Osteocyte (in vitro differentiated cells): ENCODE data around the gene LAYN. TPM values are rescaled to one million over a fixed set of nuclear protein-coding genes. Genes with fewer than 3 reads are reported as not detected.

Experiments used
- DNase-seq: peaks from one replicate; pipeline ENCODE4 v3.0.0; 2021; ENCODE audit warnings: mixed read lengths; ENCODE audit not compliant: unreplicated experiment; ENCODE audit errors: extremely low spot score
- H3K27ac Mint-ChIP-seq: one replicate; pipeline ENCODE4 v1.8.0; 2021; ENCODE audit warnings: mild to moderate bottlenecking, mixed read lengths; ENCODE audit not compliant: unreplicated experiment
- H3K27me3 Mint-ChIP-seq: one replicate; pipeline ENCODE4 v1.8.0; 2021; ENCODE audit warnings: mixed read lengths; ENCODE audit not compliant: unreplicated experiment
- H3K36me3 Mint-ChIP-seq: one replicate; pipeline ENCODE4 v1.8.0; 2021; ENCODE audit warnings: mixed read lengths; ENCODE audit not compliant: unreplicated experiment
- H3K4me1 Mint-ChIP-seq: one replicate; pipeline ENCODE4 v1.8.0; 2021; ENCODE audit warnings: mixed read lengths; ENCODE audit not compliant: unreplicated experiment
- H3K4me3 Mint-ChIP-seq: one replicate; pipeline ENCODE4 v1.8.0; 2021; ENCODE audit warnings: mild to moderate bottlenecking, moderate library complexity, mixed read lengths; ENCODE audit not compliant: unreplicated experiment
- H3K9me3 Mint-ChIP-seq: one replicate; pipeline ENCODE4 v1.8.0; 2021; ENCODE audit warnings: mixed read lengths; ENCODE audit not compliant: unreplicated experiment
- CTCF ChIP-seq: fragments of 200-600 bp; sonication (generic); IDR thresholded peaks from 2 replicates; pipeline ENCODE4 v1.5.0; 2021; ENCODE audit warnings: antibody characterized with exemption, mild to moderate bottlenecking, moderate library complexity
- long read RNA-seq: library from polyadenylated mRNA; unstranded; transcript quantifications from one replicate; pipeline ENCODE4 v2.0.0, GENCODE V29; 2021
- total RNA-seq: library from RNA; stranded (reverse); gene quantifications from 2 replicates; pipeline ENCODE4 v1.2.1, GENCODE V29; 2021

LAYN gene
- 12.8 and 13.0 TPM in 2 replicates for total RNA-seq
- long read RNA-seq, transcript LAYN-209 (7 exons, 1,703 nt): minor isoform, 6 of 78 reads
- long read RNA-seq, transcript LAYN-201 (7 exons, 2,066 nt): major isoform, 63 of 78 reads
- long read RNA-seq, partial matches to known transcripts: 6 of 78 reads
- long read RNA-seq, other reads (novel, unspliced or antisense): 2 of 78 reads

- peak within 1 kb of the TSS; percentile 89 for H3K27ac Mint-ChIP-seq
- no peaks in the 10 kb centered on the region for H3K9me3 Mint-ChIP-seq
- peak; percentile 85 for DNase-seq
- H3K4me3 Mint-ChIP-seq: peak within 1 kb of the TSS; percentile 84
- H3K4me1 Mint-ChIP-seq: peaks cover 16% of the 10 kb centered on the region
- H3K27me3 Mint-ChIP-seq: no peaks in the 10 kb centered on the region
- no peaks in the 10 kb centered on the region for H3K36me3 Mint-ChIP-seq
- TF ChIP-seq CTCF: no peak
Observed at GRCh38 chr11:111540114-111540936, at the start of gene LAYN. Gene LAYN, plus strand, starts transcription at chr11:111540720. Its CDS starts 124 bp downstream, at chr11:111540844.

- Mint-ChIP-seq H3K9me3 (peaks cover 3% of the 10 kb centered on the region), H3K27me3 (peaks cover 62% of the 10 kb centered on the region), H3K36me3 (no peaks in the 10 kb centered on the region), H3K4me3 (no peak overlapping the region), H3K27ac (no peak overlapping the region), H3K4me1 (no peaks in the 10 kb centered on the region)
- DNase-seq: no peak
- TF ChIP-seq CTCF: no peak
Observed at GRCh38 chr11:111494040-111494439, 46.5 kb upstream of the LAYN start.

- DNase-seq: no peak
- no peak overlapping the region for H3K27ac Mint-ChIP-seq
- no peak overlapping the region for H3K4me3 Mint-ChIP-seq
- H3K4me1 Mint-ChIP-seq: no peaks in the 10 kb centered on the region
- no peaks in the 10 kb centered on the region for H3K36me3 Mint-ChIP-seq
- TF ChIP-seq CTCF: no peak
- no peaks in the 10 kb centered on the region for H3K9me3 Mint-ChIP-seq
- peaks cover 71% of the 10 kb centered on the region for H3K27me3 Mint-ChIP-seq
Observed at GRCh38 chr11:111499483-111499882, 41.0 kb upstream of the LAYN start.

GRCh38 chr11:111500481-111500880 is 40.0 kb upstream of the LAYN start:
- Mint-ChIP-seq H3K9me3 (peaks cover 3% of the 10 kb centered on the region), H3K4me1 (no peaks in the 10 kb centered on the region), H3K4me3 (no peak overlapping the region), H3K36me3 (no peaks in the 10 kb centered on the region), H3K27me3 (peaks cover 75% of the 10 kb centered on the region), H3K27ac (no peak overlapping the region)
- DNase-seq: no peak
- TF ChIP-seq CTCF: no peak

GRCh38 chr11:111502611-111503010 is 37.9 kb upstream of the LAYN start:
- no peak for DNase-seq
- no peaks in the 10 kb centered on the region for H3K36me3 Mint-ChIP-seq
- H3K9me3 Mint-ChIP-seq: peaks cover 5% of the 10 kb centered on the region
- H3K4me3 Mint-ChIP-seq: no peak overlapping the region
- TF ChIP-seq CTCF: no peak
- peaks cover 76% of the 10 kb centered on the region for H3K27me3 Mint-ChIP-seq
- H3K27ac Mint-ChIP-seq: no peak overlapping the region
- H3K4me1 Mint-ChIP-seq: no peaks in the 10 kb centered on the region
